Left forelimb (tissue), 1 donor: ENCODE results near the gene VAMP8.
"Not testable (repeated sequence)": the region's sequence is repeated elsewhere in the genome, so short reads cannot be mapped to it uniquely, and the experiment has no call there.

Experiments used
- DNase-seq: peaks from one replicate; pipeline ENCODE4 v3.0.0-alpha.2; 2018; ENCODE audit warnings: low spot score

VAMP8 gene

DNA sequence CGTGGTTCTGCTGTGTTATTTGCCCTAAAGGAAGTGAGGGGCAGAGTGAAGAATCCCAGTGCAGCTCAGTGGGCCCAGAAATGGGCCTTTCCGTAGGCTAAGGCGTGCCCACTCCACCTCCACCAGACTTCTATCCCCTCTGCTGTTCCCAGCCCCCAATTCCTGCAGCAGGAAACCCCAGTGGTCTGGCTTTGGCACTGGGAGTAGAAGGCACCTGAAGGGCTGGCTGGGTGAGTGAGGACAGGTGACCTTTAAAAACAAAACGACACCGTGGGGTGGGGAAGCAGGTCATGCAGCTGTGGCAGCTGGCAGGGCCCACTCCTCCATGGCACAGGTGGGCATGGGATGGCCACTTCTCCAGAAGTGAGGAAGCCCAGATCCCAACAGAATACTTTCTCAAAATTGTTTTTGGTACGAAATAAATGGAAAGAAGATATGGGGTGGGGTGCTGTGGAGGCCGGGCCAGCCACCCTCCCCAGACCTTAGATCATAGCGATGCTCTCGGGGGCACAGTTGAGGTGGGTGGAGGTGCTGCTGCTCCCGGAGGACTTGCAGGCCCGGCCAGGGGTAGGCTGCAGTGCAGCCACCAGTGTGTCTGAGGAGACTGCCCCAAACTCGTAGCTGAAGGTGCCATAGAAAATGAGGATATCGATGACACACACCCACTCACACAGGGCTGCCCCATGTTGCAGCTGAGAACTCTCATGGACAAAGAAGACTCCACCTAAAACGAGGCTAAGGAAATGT lies 21.4 kb downstream of the VAMP8 start:
- no peak for DNase-seq

GRCh38 chr2:85599468-85600234 lies 22.3 kb downstream of the VAMP8 start:
- DNase-seq, result no peak

DNA sequence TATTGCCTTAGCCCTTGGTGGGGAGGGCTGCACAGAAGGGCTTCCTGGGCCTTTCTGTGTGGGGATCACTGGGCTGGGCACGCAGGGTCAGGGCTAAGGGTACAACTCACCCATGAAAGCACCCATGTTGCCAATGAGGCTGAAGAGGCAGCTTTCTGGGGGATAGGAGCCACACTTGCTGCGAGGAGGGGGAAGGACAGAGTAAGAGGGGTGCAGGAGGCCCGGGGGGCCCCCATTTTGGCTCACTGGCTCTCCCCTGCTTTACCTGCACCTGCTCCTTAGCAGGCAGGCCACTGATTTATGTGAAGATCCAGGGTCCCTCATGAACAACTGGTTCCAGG lies 22.8 kb downstream of the VAMP8 start:
- DNase-seq, result no peak

DNA sequence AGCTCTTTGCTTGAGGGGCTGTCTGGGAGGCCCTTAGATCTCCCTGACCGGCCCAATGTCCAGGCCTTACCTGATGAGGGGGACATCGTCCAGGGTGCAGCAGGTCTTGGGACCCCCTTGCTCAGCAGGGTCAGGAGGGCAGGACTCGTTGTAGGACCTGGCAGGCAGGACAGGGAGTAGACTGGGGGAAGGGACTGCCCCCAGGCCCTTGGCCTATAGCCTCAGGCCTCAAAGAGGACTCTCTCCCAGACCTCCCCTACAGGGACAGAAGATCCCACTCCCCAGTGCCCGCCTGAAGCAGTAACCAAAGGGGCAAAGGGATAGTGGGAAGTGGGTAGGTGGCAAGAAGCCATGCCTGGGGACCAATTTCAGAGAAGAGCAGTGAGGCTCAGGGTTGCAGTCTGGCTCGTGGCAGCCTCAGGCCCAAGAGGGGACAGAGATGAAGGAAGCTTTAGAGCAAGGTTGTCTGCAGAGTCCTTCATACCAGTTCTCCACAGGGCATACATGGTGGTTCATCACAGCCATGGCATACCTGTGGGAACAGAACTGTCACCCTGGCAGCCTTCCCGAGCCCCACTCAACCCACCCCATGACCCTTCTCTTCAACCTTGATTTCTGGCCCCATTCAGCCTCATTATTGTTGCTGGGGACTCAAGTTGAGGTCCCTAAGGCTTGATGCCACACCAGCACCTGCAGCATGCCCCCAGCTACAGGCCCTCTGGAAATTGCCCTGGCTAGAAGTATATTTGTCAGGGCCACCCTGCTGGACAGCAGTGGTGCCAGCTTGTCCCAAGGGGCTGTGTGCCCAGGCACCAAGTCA lies 23.8 kb downstream of the VAMP8 start:
- DNase-seq, result no peak

- no peak for DNase-seq
These were observed 24.5 kb downstream of the VAMP8 start for GRCh38 chr2:85601771-85602475.

- DNase-seq, result peak; percentile 93
These were observed 25.3 kb downstream of the VAMP8 start, which contains the start of gene TMEM150A for GRCh38 chr2:85602476-85603234. TMEM150A (minus strand) TSS chr2:85602698; CDS start chr2:85601948, 750 bp downstream.

DNA sequence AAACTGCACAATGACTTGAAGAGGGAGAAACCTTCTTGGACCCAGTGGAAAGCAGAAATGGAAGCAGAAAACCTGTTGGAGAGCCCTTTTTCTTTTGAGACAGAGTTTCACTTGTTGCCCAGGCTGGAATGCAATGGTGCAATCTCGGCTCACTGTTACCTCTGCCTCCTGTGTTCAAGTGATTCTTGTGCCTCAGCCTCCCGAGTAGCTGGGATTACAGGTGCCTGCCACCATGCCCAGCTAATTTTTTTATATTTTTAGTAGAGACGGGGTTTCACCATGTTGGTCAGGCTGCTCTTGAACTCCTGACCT lies 26.7 kb downstream of the VAMP8 start:
- DNase-seq, result not testable (repeated sequence)

GRCh38 chr2:85604568-85605339 lies 27.4 kb downstream of the VAMP8 start:
- DNase-seq, result no peak

DNA sequence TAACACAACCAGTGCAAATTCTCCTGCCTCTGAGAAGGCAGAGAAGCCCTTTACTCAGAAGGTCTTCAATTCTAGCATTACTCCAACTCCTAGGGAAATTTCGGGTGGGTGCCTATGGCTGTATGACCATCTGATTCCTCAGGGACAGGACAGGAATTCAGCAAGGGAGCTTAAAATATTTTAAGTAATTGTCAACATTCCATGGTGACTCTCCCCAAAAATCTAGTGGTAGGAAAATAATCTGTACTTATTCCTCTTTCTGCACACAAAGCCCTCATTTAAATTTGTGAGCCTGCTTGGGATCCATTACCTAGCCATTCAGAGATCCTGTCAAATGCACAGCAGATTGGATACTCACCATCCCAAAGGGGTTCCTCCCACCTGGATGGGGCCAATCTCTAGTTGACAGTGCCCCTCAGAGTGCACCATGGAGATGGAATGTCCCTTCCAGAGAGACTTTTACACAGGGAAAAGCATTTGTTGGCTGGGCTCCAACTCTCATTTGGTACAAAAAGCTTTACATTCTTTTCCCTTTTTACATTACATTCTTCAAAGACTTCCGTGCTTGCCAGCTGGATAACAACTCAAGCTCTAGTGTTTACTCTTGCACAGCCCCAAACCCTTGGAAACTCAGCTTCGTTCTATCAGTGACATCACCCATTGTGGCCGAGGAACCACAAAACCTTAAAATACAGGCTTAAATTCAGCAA lies 28.2 kb downstream of the VAMP8 start:
- DNase-seq, result no peak

GRCh38 chr2:85606116-85606455 lies 28.7 kb downstream of the VAMP8 start:
- DNase-seq, result no peak

- DNase-seq, result no peak
These were observed 30.2 kb downstream of the VAMP8 start for GRCh38 chr2:85607268-85608215.

GRCh38 chr2:85611217-85611704 lies 33.9 kb downstream of the VAMP8 start:
- no peak for DNase-seq

- DNase-seq, result peak; percentile 96
These were observed 34.6 kb downstream of the VAMP8 start, which contains the start of gene C2orf68 for GRCh38 chr2:85611705-85612587. C2orf68 (minus strand) TSS chr2:85612066; CDS start chr2:85611984, 82 bp downstream.

- DNase-seq, result no peak
These were observed 36.5 kb downstream of the VAMP8 start for GRCh38 chr2:85613717-85614515.

GRCh38 chr2:85614757-85615156 lies 37.4 kb downstream of the VAMP8 start:
- not testable (repeated sequence) for DNase-seq

DNA sequence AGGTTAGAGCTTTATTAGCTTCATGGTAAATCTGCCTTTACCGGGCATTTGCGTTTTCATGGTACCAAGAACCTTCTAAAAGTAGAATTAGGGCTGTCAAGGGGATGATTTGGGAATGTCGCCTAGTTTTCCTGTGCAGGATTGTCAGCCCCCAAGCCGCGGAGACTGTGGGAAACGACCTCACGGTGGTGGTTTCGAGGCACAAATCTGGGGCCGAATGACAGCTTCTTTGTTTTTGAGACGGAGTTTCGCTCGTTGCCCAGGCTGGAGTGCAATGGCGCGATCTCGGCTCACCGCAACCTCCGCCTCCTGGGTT lies 38.0 kb downstream of the VAMP8 start:
- DNase-seq, result no peak

DNA sequence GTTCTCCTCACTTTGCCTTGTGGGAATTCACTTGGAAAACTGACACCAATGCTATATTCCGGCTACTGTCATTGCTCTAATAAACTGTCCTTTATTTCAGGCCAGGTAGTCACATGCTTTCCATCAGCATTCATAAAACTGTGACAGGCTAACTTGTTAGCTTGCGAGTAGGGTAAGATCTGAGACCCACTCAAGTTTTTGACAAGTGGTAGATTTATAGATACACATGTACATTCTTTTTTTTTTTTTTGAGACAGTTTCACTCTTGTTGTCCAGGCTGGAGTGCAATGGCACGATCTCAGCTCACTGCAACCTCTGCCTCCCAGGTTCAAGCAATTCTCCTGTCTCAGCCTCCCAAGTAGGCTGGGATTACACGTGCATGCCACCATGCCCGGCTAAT lies 40.3 kb downstream of the VAMP8 start:
- not testable (repeated sequence) for DNase-seq
